ENCODE measurements around the gene RDM1.

DNA sequence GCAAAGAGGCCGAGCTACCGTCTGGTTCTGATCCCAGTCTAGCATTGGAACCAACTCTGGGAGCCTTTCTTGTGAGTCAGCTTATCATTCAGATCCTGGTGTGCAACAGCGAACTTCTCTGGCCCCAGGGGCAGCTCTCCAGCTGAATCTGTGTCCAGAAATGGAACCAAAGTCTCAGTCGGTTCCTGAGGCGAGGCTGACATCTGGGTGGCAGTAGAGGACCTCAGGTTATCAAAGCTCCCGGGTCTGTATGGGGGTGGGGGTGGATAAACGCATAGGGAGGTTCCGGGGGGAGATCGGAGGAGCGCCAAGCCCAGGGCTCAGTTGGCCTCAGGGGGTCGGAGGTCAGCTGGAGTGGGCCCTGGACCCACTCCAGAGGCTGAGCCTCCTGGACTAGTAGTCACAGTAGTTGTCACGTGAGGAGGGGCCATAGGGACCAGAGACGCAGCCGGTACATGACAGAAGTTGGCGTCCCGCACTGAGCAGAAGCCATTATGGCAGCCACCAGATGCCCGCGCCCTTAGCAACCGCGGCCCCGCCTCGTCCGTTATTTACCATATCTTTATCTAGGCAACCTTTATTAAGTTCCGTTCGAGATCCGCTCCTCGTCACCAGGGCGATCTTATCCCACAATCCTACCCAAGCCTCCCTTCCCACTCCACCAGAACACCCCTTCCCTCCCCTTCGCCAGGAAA lies 12.9 kb downstream of the RDM1 start:
- TF ChIP-seq, protein P1, sequence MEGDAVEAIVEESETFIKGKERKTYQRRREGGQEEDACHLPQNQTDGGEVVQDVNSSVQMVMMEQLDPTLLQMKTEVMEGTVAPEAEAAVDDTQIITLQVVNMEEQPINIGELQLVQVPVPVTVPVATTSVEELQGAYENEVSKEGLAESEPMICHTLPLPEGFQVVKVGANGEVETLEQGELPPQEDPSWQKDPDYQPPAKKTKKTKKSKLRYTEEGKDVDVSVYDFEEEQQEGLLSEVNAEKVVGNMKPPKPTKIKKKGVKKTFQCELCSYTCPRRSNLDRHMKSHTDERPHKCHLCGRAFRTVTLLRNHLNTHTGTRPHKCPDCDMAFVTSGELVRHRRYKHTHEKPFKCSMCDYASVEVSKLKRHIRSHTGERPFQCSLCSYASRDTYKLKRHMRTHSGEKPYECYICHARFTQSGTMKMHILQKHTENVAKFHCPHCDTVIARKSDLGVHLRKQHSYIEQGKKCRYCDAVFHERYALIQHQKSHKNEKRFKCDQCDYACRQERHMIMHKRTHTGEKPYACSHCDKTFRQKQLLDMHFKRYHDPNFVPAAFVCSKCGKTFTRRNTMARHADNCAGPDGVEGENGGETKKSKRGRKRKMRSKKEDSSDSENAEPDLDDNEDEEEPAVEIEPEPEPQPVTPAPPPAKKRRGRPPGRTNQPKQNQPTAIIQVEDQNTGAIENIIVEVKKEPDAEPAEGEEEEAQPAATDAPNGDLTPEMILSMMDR (IDR thresholded peaks at IDR 0.05 in 4 of 5, conservative IDR thresholded peaks at IDR 0.05 in 1 of 5), result no peak
- TF ChIP-seq POLR2A (IDR thresholded peaks at IDR 0.05), result no peak

Data from gastrocnemius medialis (tissue), 4 donors.